ENCODE measurements around the gene ARL15.

DNA sequence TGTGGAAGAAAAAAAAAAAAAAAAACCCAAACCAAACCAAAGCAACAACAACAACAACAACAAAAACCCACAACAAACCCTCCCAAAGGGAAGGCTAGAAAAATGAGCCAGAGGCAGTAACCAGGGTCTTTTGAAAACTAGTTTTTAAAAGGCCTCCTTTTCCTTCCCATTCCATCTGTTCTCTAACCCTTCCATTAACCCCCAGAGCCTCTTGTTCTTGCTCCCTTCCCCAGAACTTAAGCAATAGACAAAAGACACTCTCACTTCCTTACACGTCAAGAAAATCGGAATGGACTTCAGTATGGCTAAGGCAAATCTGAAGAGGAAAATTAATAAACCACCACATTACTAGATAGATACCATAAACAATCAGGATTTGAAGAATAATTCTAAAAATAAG is 292.8 kb downstream of the ARL15 start:
- TF ChIP-seq, protein P1, sequence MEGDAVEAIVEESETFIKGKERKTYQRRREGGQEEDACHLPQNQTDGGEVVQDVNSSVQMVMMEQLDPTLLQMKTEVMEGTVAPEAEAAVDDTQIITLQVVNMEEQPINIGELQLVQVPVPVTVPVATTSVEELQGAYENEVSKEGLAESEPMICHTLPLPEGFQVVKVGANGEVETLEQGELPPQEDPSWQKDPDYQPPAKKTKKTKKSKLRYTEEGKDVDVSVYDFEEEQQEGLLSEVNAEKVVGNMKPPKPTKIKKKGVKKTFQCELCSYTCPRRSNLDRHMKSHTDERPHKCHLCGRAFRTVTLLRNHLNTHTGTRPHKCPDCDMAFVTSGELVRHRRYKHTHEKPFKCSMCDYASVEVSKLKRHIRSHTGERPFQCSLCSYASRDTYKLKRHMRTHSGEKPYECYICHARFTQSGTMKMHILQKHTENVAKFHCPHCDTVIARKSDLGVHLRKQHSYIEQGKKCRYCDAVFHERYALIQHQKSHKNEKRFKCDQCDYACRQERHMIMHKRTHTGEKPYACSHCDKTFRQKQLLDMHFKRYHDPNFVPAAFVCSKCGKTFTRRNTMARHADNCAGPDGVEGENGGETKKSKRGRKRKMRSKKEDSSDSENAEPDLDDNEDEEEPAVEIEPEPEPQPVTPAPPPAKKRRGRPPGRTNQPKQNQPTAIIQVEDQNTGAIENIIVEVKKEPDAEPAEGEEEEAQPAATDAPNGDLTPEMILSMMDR (IDR thresholded peaks at IDR 0.05), result no peak
- no peak for TF ChIP-seq POLR2A (IDR thresholded peaks at IDR 0.05)
